Mononuclear cell (primary cell): ENCODE results near the gene TTLL5. TPM values are rescaled to one million over a fixed set of nuclear protein-coding genes. Genes with fewer than 3 reads are reported as not detected.

Experiments
- H3K27me3 ChIP-seq: 2 replicates; pipeline ENCODE4 v1.6.0; 2011; ENCODE audit warnings: low read length, control low read depth; ENCODE audit not compliant: insufficient read depth
- H3K4me1 ChIP-seq: 2 replicates; pipeline ENCODE4 v1.5.1; 2011; ENCODE audit warnings: mild to moderate bottlenecking, low read length, control low read depth; ENCODE audit not compliant: insufficient read depth
- H3K4me3 ChIP-seq: 2 replicates; pipeline ENCODE4 v1.5.1; 2011; ENCODE audit warnings: mild to moderate bottlenecking, low read length, moderate library complexity
- H3K9me3 ChIP-seq: 2 replicates; pipeline ENCODE4 v1.5.1; 2011; ENCODE audit warnings: low read depth, mild to moderate bottlenecking, control low read depth, low read length
- total RNA-seq: library from RNA; depleted of rRNA; stranded (reverse); fragments of >200 nt; gene quantifications from one replicate; pipeline ENCODE4 v1.2.3, GENCODE V29; 2012

TTLL5 gene
- total RNA-seq, 1 donor = 10.6 TPM

DNA sequence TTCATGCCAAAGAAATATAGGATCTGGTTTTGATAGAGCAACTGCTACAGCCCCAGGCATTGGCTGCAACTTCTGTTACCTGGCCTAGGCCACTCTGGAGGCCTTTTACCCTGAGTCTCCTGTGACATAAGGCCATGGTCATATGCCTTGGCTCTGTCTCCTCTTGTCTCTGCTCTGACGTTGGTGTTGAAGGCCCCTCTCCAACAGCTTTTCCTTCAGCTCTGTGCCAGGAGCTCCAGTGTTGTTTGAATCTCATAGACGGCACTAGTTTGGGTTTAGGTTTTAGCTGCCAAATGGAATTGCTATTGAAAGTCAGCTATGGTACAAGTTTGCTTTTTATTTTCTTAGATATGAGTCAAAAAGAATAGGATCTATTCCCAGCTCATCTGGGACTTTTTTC, 41.1 kb downstream of the TTLL5 start:
- Histone ChIP-seq H3K4me1 (no peaks in the 10 kb centered on the region), H3K27me3 (no peaks in the 10 kb centered on the region), H3K9me3 (no peaks in the 10 kb centered on the region), H3K4me3 (no peak overlapping the region)

DNA sequence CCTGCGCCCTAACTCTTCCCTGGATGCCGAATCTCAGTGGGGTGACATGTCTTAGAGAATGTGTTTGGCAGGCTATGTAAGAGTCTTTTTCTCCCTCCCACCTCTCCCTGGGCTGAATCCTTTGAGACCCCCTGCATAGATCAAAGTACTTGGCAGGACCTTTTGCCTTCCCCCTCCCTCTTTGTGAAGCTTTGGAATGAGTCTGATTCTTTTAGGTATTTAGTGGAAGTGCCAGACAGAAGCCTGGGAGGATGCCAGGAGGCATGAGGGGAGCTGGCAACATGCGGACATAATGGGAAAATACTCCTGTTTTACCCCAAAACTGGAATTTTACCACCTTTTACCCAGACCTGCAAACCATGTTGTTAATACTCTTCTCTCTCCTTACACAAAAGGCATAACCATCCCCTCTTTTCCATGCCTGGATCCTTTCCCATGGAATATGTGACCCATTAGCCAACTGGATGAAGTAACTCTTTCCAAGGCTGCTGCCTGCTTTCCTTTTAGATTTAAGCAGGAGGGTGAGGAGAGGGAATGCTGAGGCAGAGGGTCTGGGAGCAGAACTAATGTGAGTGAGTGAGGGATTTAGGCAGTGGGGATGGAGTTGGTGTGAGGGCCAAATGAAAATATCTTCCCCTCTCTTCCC, 41.7 kb downstream of the TTLL5 start:
- no peaks in the 10 kb centered on the region for H3K4me1 ChIP-seq
- H3K4me3 ChIP-seq = no peak overlapping the region
- H3K27me3 ChIP-seq = no peaks in the 10 kb centered on the region
- H3K9me3 ChIP-seq = no peaks in the 10 kb centered on the region

DNA sequence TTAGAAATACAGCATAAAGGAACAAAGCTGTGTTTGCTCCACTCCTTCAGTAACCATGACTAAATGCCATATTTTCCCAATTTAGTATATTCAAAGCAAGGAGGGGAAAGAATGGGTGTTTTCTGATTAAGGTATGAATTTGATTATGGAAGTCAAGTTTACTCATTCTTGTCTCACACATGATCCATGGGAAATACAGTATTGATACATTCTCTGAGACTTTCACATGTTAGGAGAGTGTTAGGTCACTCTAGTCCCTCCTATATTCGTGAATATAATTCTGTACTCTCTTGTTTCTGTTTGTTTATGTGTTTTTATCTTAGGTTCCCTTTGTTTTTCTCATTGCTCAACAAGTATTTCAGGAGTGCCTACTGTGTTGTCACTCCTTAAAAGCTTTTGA, 42.4 kb downstream of the TTLL5 start:
- H3K4me3 ChIP-seq = no peak overlapping the region
- H3K4me1 ChIP-seq = no peaks in the 10 kb centered on the region
- no peaks in the 10 kb centered on the region for H3K27me3 ChIP-seq
- no peaks in the 10 kb centered on the region for H3K9me3 ChIP-seq

DNA sequence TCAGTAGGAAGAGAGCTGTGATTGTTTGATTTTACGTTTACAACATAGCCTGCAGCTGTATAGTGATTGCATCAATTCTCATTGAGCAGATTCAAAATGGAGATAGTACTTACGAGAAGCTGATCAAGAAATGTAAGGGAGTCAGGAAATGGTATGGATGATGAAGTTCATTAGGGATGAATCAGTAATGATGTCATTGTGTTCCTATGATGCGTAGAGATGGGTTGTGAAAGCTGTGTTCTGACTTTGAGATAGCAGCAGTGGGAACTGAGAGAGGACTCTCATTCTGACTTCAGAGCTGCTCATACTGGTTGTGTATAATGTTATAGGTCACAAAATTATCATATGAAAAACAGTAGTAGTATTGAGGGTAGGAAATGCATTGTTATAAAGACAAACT, 44.0 kb downstream of the TTLL5 start:
- no peaks in the 10 kb centered on the region for H3K27me3 ChIP-seq
- no peak overlapping the region for H3K4me3 ChIP-seq
- H3K4me1 ChIP-seq = no peaks in the 10 kb centered on the region
- no peaks in the 10 kb centered on the region for H3K9me3 ChIP-seq

DNA sequence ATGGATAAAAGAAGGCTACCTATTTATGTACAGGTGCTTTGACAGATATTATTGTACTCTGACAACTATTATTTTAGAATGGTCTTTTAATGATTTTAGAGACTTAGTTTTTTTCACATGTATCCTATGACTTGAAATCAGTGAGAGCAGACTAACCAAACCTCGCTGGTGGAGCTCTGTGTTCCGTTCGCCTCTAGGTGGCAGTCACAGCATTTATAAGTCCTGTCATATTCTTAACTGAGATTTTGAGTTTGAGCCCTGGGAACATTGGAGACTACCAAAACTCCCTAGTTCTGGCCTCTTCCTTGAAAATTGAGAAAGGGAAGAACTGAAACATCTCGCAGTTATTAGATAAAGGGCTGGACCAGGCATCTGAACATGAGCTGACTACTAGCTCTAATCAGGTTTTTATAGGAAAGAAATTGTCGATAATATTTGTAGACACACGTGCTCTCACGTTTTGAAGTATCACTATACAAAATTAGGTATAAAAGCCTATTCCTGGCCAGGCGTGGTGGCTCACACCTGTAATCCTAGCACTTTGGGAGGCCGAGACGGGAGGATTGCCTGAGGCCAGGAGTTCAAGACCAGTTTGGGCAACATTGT, 48.3 kb downstream of the TTLL5 start:
- Histone ChIP-seq H3K4me1 (no peaks in the 10 kb centered on the region), H3K4me3 (no peak overlapping the region), H3K9me3 (no peaks in the 10 kb centered on the region), H3K27me3 (no peaks in the 10 kb centered on the region)

DNA sequence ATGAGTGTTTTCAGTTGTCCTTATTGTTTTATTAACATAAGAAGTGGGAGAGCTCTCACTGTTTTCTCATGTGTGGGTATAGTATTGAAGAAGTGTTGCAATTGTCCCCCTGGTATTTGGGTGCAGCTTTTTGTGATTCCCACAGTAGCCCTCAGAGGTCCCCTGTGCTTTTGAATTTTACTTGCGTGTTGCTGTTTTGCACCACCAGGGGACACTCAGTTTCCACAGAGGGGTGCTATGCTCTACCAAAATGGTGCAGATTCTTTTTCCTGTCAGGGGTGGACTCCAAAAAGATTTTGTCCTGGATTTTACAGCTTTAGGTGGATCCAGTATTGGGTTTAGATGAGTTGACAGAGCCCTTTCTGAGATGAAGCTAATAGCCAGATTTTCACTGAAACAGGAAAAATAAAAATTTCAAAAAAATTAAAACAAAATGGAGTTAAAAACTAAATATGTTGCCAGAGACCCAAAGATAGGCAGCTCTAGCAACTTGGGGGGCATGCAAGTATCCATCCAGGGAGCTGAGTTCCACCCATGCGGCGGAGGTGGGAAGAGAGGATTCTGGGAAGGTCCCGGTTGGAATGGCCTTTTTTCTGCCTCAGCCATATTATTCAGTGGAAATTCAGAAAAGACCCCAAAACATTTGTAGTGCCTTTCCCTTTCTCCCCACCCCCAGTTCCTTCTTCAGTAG, 50.2 kb downstream of the TTLL5 start:
- Histone ChIP-seq H3K27me3 (no peaks in the 10 kb centered on the region), H3K9me3 (no peaks in the 10 kb centered on the region), H3K4me1 (no peaks in the 10 kb centered on the region), H3K4me3 (no peak overlapping the region)

DNA sequence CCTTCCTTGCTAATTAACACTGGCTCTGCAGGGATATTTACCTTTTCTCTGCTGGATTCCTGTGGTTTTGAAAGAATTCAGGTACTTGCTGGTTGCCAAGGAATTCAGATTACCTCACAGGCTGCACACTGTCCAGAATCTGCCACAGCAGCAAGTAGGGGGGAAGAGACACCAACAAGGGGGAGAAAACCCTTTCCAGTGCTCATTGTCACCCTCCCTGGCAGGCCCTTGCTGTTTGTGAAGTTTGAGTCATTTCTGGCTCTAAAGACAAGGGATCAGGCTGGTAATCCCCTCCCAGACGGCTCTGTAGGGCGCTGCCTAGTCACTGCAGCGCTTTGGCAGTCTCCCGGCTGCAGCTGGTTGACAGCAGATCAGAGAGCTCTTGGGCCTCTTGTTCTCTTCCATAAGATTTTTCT, 50.8 kb downstream of the TTLL5 start:
- no peaks in the 10 kb centered on the region for H3K27me3 ChIP-seq
- no peaks in the 10 kb centered on the region for H3K9me3 ChIP-seq
- H3K4me1 ChIP-seq = no peaks in the 10 kb centered on the region
- no peak overlapping the region for H3K4me3 ChIP-seq

DNA sequence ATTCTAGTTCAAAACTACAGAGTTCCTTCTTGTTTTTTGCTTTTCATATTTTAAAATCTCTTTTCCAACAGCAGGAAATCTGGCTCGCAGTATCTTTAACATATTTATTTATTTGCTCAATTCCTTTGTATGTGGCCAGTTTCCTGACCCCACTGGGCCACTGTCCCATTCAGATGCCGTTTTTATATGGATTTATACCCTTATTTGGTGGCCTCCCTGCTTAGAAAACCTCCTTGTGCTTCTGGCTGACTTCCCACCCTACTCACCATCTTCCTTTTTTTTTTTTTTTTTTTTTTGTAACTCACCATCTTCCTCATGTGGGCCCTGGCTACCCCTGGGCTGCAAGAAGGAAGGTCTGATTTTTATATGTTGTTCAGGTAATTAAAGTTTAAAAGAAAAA, 53.9 kb downstream of the TTLL5 start:
- Histone ChIP-seq H3K9me3 (no peaks in the 10 kb centered on the region), H3K4me1 (no peaks in the 10 kb centered on the region), H3K4me3 (no peak overlapping the region), H3K27me3 (no peaks in the 10 kb centered on the region)

DNA sequence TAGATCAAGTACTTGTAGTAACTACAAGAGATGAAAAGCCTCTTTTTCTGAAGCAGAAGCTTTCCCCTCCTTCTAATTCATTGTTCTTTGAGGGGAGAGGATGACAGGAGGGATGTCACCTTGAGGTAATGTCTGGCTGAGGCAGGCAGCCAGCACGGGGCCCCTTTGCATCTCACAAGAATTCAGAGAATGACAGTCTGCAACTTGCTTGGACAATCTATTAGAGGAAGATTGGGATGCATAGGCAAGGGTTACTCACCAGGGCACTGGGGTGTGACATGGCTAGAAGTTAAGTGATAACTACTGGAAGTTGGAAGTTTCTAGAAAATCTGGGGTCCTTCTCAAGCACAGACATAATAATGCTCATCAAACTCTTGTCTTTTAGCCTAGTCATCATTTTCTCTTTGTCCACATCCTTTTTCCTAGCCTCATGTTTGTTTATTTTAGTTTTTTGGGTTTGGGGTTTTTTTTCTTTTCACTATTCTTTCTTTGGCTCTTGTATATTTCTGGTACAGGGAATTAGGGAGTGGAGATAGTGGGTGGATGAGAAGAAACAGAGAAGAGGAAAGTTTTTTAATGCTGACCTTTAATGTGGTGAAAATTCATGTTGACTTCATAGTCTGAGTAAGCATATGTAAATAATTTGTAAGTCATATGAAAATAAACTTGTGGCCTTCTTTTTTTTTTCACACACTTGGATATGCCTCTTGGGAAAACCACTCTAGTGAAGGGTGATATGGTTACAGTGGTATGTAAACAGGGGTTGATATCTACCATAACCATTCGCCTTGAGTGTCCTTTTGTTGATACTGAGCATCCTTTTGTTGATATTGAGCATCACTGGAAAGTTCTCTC, 55.1 kb downstream of the TTLL5 start:
- H3K9me3 ChIP-seq = no peaks in the 10 kb centered on the region
- H3K27me3 ChIP-seq = no peaks in the 10 kb centered on the region
- H3K4me3 ChIP-seq = no peak overlapping the region
- H3K4me1 ChIP-seq = no peaks in the 10 kb centered on the region

DNA sequence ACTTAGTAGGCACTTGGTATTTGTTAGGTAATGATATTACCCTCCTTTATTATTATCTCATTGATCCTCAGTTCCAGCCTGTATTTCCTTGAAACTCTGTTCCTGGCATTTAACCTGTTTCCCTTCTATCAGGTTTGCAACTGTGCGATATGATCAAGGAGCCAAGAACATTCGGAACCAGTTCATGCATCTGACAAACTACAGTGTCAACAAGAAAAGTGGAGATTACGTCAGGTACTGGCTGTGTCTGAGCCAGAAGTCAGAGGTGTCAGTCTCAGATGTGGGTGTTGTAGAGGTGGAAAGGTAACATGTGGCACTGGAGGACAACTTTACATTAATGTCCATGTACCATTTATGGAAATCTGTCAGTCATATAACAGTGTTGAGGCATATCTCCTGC, 56.7 kb downstream of the TTLL5 start:
- Histone ChIP-seq H3K9me3 (no peaks in the 10 kb centered on the region), H3K4me3 (no peak overlapping the region), H3K4me1 (no peaks in the 10 kb centered on the region)

DNA sequence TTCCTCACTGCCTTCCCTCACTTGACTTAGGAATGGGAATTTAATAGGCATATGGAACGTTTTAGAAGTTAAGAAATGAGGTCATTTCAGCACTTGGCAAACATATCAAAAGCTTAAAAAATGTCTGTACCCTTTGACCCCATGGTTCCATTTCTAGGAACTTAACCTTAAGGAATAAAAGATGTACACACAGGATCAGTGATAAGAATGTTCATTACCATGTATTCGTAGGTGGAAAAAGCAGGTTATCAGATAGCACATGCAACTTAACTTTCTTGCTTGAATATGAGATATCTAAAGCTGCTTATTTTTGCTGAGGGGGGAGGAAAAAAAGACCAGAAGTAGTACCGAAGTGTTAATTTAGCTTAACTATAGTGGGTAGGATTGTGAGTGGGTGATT, 57.2 kb downstream of the TTLL5 start:
- Histone ChIP-seq H3K4me1 (no peaks in the 10 kb centered on the region), H3K27me3 (no peaks in the 10 kb centered on the region), H3K4me3 (no peak overlapping the region), H3K9me3 (no peaks in the 10 kb centered on the region)

More for the DNA sequence above, 56.7 kb downstream of the TTLL5 start:
- no peaks in the 10 kb centered on the region for H3K27me3 ChIP-seq

DNA sequence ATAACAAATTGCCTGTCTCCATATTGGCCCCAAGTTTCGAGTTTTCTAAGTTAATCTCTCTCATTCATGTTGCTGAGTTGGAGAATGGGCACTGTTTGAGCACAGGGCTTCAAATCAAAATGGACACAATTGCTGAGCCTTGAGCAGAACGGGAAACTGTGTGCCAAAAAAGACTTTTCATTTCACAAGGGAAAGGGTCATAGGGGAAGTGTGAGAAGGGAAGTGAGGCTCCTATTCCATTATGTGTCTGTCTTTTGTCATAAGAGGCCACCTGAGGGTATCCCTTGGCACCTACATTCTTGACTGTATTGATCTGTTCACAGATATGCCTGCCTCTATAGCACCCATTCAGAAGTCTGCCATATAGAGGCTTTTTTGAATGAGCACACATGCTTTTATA, 59.1 kb downstream of the TTLL5 start:
- Histone ChIP-seq H3K9me3 (no peaks in the 10 kb centered on the region), H3K4me1 (no peaks in the 10 kb centered on the region), H3K27me3 (no peaks in the 10 kb centered on the region), H3K4me3 (no peak overlapping the region)

DNA sequence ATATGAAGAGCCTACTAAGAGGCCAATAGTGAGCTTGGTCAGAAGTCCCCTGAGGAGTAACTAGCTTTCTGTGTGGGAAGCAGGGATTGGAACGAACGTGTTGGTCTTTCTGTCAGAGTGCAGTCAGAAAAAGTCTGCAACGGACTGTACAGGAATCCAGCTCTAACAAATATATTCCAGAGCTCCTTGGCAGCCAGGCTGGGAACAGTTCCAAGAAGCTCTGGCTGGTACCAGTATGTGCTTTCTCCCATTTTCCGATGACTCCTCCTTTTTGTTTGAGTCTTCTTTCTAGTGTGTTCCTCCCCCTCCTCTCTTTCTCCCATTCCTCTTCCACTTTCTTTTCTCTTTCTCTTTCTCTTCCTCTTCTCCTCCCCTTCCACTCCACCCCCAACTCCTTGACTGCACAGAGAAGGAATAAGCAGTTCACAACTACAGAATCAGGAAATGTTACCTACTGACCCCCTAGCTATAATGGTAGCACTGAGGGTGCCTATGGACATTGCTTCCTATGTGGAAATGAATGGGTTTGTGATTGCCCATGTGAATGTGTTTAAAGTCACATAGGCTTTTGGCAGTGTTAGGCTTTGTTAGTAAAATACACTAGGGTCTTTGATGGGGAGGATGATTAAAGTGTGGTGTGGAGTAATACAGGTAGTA, 59.9 kb downstream of the TTLL5 start:
- no peaks in the 10 kb centered on the region for H3K27me3 ChIP-seq
- no peaks in the 10 kb centered on the region for H3K4me1 ChIP-seq
- H3K9me3 ChIP-seq = no peaks in the 10 kb centered on the region
- no peak overlapping the region for H3K4me3 ChIP-seq

DNA sequence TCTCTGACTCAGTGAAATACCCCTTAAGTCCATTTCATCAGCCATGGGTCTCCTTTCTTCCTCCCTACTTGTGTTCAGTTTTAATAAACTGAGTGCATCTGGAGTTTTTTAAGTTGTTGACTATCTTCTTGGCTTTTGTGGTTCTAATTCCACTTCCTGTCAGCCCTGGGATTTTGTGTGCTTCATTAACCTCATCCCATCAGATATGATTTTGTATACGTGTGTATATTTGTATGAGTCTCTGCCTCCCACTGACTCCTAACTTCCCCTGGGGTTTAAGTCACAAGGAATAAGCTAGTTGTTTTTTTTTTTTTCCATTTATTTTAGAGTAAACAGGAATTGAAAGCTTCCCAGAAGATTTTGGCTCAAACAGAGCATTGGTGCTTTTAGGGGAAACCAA, 62.7 kb downstream of the TTLL5 start:
- Histone ChIP-seq H3K27me3 (no peaks in the 10 kb centered on the region), H3K4me1 (no peaks in the 10 kb centered on the region), H3K9me3 (no peaks in the 10 kb centered on the region), H3K4me3 (no peak overlapping the region)
